H1 (cell line): ENCODE results near the gene C1orf50. TPM values are rescaled to one million over a fixed set of nuclear protein-coding genes. Genes with fewer than 3 reads are reported as not detected.

Experiments
- CTCF ChIA-PET: fragments of 300-600 bp; sonication (Branson Sonifier 250); formaldehyde crosslinking; loops from one replicate; lab custom pipeline; 2021; ENCODE audit not compliant: partially characterized antibody; lab: Charles Lee
- POLR2A ChIA-PET: fragments of 300-600 bp; sonication (Branson Sonifier 250); formaldehyde crosslinking; loops from one replicate; lab custom pipeline; 2021; ENCODE audit warnings: inconsistent platforms; ENCODE audit not compliant: partially characterized antibody; lab: Charles Lee
- DNase-seq, 2 experiments: peaks; one replicate each; pipeline versions ENCODE4 v3.0.0 to v3.0.0-alpha.2; 2010 to 2022; ENCODE audit warnings: low spot score in 2 of 2, low read depth in 1 of 2, mixed read lengths in 1 of 2
- FAIRE-seq: peaks from 2 replicates; lab custom pipeline; 2011; peaks lifted over from hg19 to GRCh38; lab: Jason Lieb, UNC
- H2AFZ ChIP-seq: 2 replicates; pipeline ENCODE4 v1.8.1; 2012; ENCODE audit warnings: low read length, inconsistent platforms
- H2AK5ac ChIP-seq: 2 replicates; pipeline ENCODE4 v1.6.1; 2013; ENCODE audit warnings: low read depth, low read length
- H2BK120ac ChIP-seq: replicated peaks from 2 replicates; pipeline ENCODE3; 2013; ENCODE audit warnings: low read depth, low read length, inconsistent platforms
- H2BK12ac ChIP-seq: 2 replicates; pipeline ENCODE4 v1.6.1; 2013; ENCODE audit warnings: low read depth, low read length
- H2BK15ac ChIP-seq: 2 replicates; pipeline ENCODE4 v1.6.1; 2013; ENCODE audit warnings: low read length
- H2BK20ac ChIP-seq: 2 replicates; pipeline ENCODE4 v1.6.1; 2013; ENCODE audit warnings: low read length
- H2BK5ac ChIP-seq: 2 replicates; pipeline ENCODE4 v1.6.1; 2013; ENCODE audit warnings: low read depth, low read length
- H3K14ac ChIP-seq: 2 replicates; pipeline ENCODE4 v1.6.1; 2013; ENCODE audit warnings: inconsistent platforms; ENCODE audit not compliant: insufficient read length
- H3K18ac ChIP-seq: 2 replicates; pipeline ENCODE4 v1.6.1; 2013; ENCODE audit warnings: low read length; ENCODE audit errors: extremely low read depth
- H3K23ac ChIP-seq: 2 replicates; pipeline ENCODE4 v1.6.1; 2013; ENCODE audit warnings: inconsistent platforms; ENCODE audit not compliant: insufficient read length
- H3K23me2 ChIP-seq: 2 replicates; pipeline ENCODE4 v1.6.1; 2013; ENCODE audit warnings: low read depth, low read length
- H3K27ac ChIP-seq: 2 replicates; pipeline ENCODE4 v1.6.1; 2011; ENCODE audit warnings: low read depth, low read length, inconsistent platforms
- H3K27me3 ChIP-seq, 4 experiments: replicated peaks in 1 of 4; 1 replicate in 1 of 4; 2 replicates in 3 of 4; pipeline versions ENCODE4 v1.6.1 to v1.8.1; 2011 to 2013; ENCODE audit warnings: low read length in 3 of 4, mild to moderate bottlenecking in 3 of 4, inconsistent platforms in 2 of 4, mixed read lengths in 2 of 4, moderate library complexity in 1 of 4; ENCODE audit not compliant: control insufficient read depth in 3 of 4, insufficient read depth in 3 of 4; ENCODE audit errors: extremely low read depth in 1 of 4
- H3K36me3 ChIP-seq, 4 experiments: 2 replicates each; pipeline versions ENCODE4 v1.6.1 to v1.8.1; 2011 to 2013; ENCODE audit warnings: mild to moderate bottlenecking in 4 of 4, low read length in 3 of 4, moderate library complexity in 2 of 4, control low read depth in 1 of 4, inconsistent platforms in 1 of 4; ENCODE audit not compliant: insufficient read depth in 4 of 4, control insufficient read depth in 2 of 4
- H3K4ac ChIP-seq: replicated peaks from 2 replicates; pipeline ENCODE3; 2013; ENCODE audit warnings: low read length, low read depth, mixed read lengths, inconsistent platforms; ENCODE audit not compliant: insufficient read length
- H3K4me1 ChIP-seq, 4 experiments: replicated peaks in 1 of 4; 1 replicate in 1 of 4; 2 replicates in 3 of 4; pipeline versions ENCODE4 v1.6.1 to v1.8.1; 2011 to 2013; ENCODE audit warnings: low read length in 3 of 4, inconsistent platforms in 2 of 4, mixed read lengths in 1 of 4; ENCODE audit not compliant: insufficient read depth in 4 of 4, control insufficient read depth in 3 of 4
- H3K4me2 ChIP-seq, 2 experiments: 2 replicates each; pipeline versions ENCODE4 v1.6.1 to v1.8.1; 2011 to 2013; ENCODE audit warnings: low read depth in 2 of 2, low read length in 2 of 2, control low read depth in 1 of 2, inconsistent platforms in 1 of 2, mild to moderate bottlenecking in 1 of 2; ENCODE audit not compliant: insufficient read depth in 1 of 2
- H3K4me3 ChIP-seq, 4 experiments: fragments of 200-600, 300-600 bp in 1 of 4; sonication (generic), shearing (Covaris generic), sonication (Bioruptor Twin) in 1 of 4; 2 replicates each; pipeline versions ENCODE4 v1.5.1 to v1.8.1; 2011 to 2016; ENCODE audit warnings: low read length in 4 of 4, low read depth in 3 of 4, control low read depth in 2 of 4, inconsistent platforms in 2 of 4, mild to moderate bottlenecking in 2 of 4, mixed read lengths in 1 of 4, moderate library complexity in 1 of 4; ENCODE audit not compliant: insufficient read depth in 2 of 4; ENCODE audit errors: extremely low read depth in 1 of 4
- H3K56ac ChIP-seq: replicated peaks from 2 replicates; pipeline ENCODE3; 2013; ENCODE audit warnings: low read depth, mild to moderate bottlenecking, mixed read lengths, low read length, inconsistent platforms; ENCODE audit not compliant: insufficient read length
- H3K79me1 ChIP-seq: 2 replicates; pipeline ENCODE4 v1.6.1; 2013; ENCODE audit warnings: low read depth, low read length, control low read depth
- H3K79me2 ChIP-seq, 2 experiments: 2 replicates each; pipeline versions ENCODE4 v1.6.1 to v1.8.1; 2012 to 2013; ENCODE audit warnings: low read length in 2 of 2, mild to moderate bottlenecking in 2 of 2, inconsistent platforms in 1 of 2; ENCODE audit not compliant: insufficient read depth in 2 of 2, control insufficient read depth in 1 of 2
- H3K9ac ChIP-seq, 4 experiments: replicated peaks in 1 of 4; 1 replicate in 1 of 4; 2 replicates in 3 of 4; pipeline versions ENCODE4 v1.6.1 to v1.8.1; 2011 to 2013; ENCODE audit warnings: low read depth in 3 of 4, low read length in 3 of 4, control low read depth in 2 of 4, mild to moderate bottlenecking in 2 of 4, moderate library complexity in 2 of 4, inconsistent platforms in 1 of 4; ENCODE audit errors: extremely low read depth in 1 of 4
- H3K9me3 ChIP-seq, 2 experiments: 2 replicates each; pipeline versions ENCODE4 v1.6.1 to v1.8.1; 2012 to 2013; ENCODE audit warnings: mild to moderate bottlenecking in 2 of 2, moderate library complexity in 2 of 2, control low read depth in 1 of 2, inconsistent platforms in 1 of 2, low read depth in 1 of 2, low read length in 1 of 2, mixed read lengths in 1 of 2; ENCODE audit not compliant: insufficient read depth in 2 of 2
- H4K20me1 ChIP-seq, 2 experiments: replicated peaks in 1 of 2; 2 replicates each; pipeline versions ENCODE3 to v1.8.1; 2011 to 2013; ENCODE audit warnings: inconsistent platforms in 2 of 2, low read length in 2 of 2, mild to moderate bottlenecking in 1 of 2; ENCODE audit not compliant: insufficient read depth in 2 of 2, control insufficient read depth in 1 of 2
- H4K5ac ChIP-seq: 2 replicates; pipeline ENCODE4 v1.6.1; 2013; ENCODE audit warnings: low read length, low read depth, mixed read lengths, inconsistent platforms; ENCODE audit not compliant: insufficient read length
- H4K8ac ChIP-seq: 2 replicates; pipeline ENCODE4 v1.8.0; 2013; ENCODE audit warnings: mild to moderate bottlenecking, moderate library complexity, low read length, inconsistent platforms; ENCODE audit not compliant: insufficient read depth; ENCODE audit errors: extremely low read depth
- H4K91ac ChIP-seq: replicated peaks from 2 replicates; pipeline ENCODE3; 2013; ENCODE audit warnings: low read length, mixed read lengths, inconsistent platforms; ENCODE audit not compliant: insufficient read length
- BRCA1 ChIP-seq: IDR thresholded peaks from 2 replicates; pipeline ENCODE4 v1.6.1; 2012; ENCODE audit warnings: low read depth, low read length, improper control_type of control experiment
- JUN ChIP-seq: IDR thresholded peaks from 2 replicates; pipeline ENCODE4 v1.6.1; 2011; ENCODE audit warnings: low read depth, mild to moderate bottlenecking, improper control_type of control experiment, low read length
- NANOG ChIP-seq: IDR thresholded peaks from 2 replicates; pipeline ENCODE4 v1.6.1; 2011; ENCODE audit warnings: low read length, low read depth, mild to moderate bottlenecking, inconsistent platforms; ENCODE audit not compliant: insufficient read depth, poor library complexity, severe bottlenecking
- POLR2A ChIP-seq, 2 experiments: IDR thresholded peaks; 1 replicate in 1 of 2; 2 replicates in 1 of 2; pipeline ENCODE4 v1.6.1; 2011; ENCODE audit warnings: low read depth in 2 of 2, low read length in 2 of 2, mild to moderate bottlenecking in 2 of 2; ENCODE audit errors: control extremely low read depth in 1 of 2
- TCF12 ChIP-seq: IDR thresholded peaks from 2 replicates; pipeline ENCODE4 v1.6.1; 2011; ENCODE audit warnings: low read depth, mild to moderate bottlenecking, low read length
- WGBS, 2 experiments: shearing (Covaris generic) in 1 of 2; methylation state at CpG; one replicate each; pipeline versions ENCODE4 v1.1.6 to v1.1.7; 2013 to 2015; ENCODE audit warnings: low lambda C conversion rate in 2 of 2, mixed read lengths in 2 of 2, inconsistent platforms in 1 of 2, low coverage in 1 of 2, missing lambda C conversion rate in 1 of 2; ENCODE audit not compliant: insufficient replicate concordance in 2 of 2, insufficient coverage in 1 of 2, insufficient read length in 1 of 2; ENCODE audit errors: extremely low coverage in 1 of 2, missing lambda C conversion rate in 1 of 2; 5-methylcytosine and 5-hydroxymethylcytosine counted together
- polyA plus RNA-seq, 7 experiments: library from polyadenylated mRNA; depleted of rRNA in 3 of 7; stranded (reverse) in 5 of 7; unstranded in 2 of 7; fragments of >200 nt in 5 of 7; fragments of 200-250 nt in 2 of 7; gene quantifications; 1 replicate in 5 of 7; 2 replicates in 1 of 7; 4 replicates in 1 of 7; pipeline versions ENCODE4 v1.2.1 to v1.2.3, GENCODE V29; 2011 to 2013; ENCODE audit warnings: missing spikeins in 2 of 7, mixed read lengths in 2 of 7
- total RNA-seq: library from RNA; stranded (reverse); fragmentation: NEBNext Ultra II Directional; extraction: Animal tissue kit (Norgen Biotek cat#: 25700); gene quantifications from 2 replicates; pipeline ENCODE4 v1.2.1, GENCODE V29; 2021

Gene C1orf50
- total and polyA plus RNA-seq, 2 of the 8 experiments (the other 6 are each of a cell fraction or from before 2014, with no cell fraction given): 3.2 to 7.1 TPM

- Histone ChIP-seq H2AK5ac (no peak overlapping the region), H3K56ac (no peak overlapping the region), H2BK15ac (no peak overlapping the region), H3K4ac (no peak overlapping the region), H3K9ac (no peak overlapping the region), H3K36me3 (peaks cover 3 to 28% (median 16%) of the 10 kb centered on the region in 4 experiments; a peak in 7 of 8 replicates), H4K20me1 (no peaks in the 10 kb centered on the region), H3K23ac (no peak overlapping the region), H2BK120ac (no peak overlapping the region), H3K27me3 (no peaks in the 10 kb centered on the region), H3K23me2 (no peaks in the 10 kb centered on the region), H2BK5ac (no peak overlapping the region), H3K4me2 (no peak overlapping the region), H4K5ac (no peak overlapping the region), H3K79me1 (no peaks in the 10 kb centered on the region), H3K27ac (no peak overlapping the region), H3K9me3 (no peaks in the 10 kb centered on the region), H3K14ac (no peak overlapping the region), H4K91ac (no peak overlapping the region), H3K4me3 (no peak overlapping the region), H2AFZ (no peak overlapping the region), H4K8ac (no peak overlapping the region), H3K4me1 (peaks cover 0 to 2% (median 0%) of the 10 kb centered on the region in 4 experiments; a peak in 1 of 7 replicates), H2BK20ac (no peak overlapping the region), H3K79me2 (no peaks in the 10 kb centered on the region), H3K18ac (no peak overlapping the region), H2BK12ac (no peak overlapping the region)
- POLR2A ChIA-PET: interaction anchor here (1.3 to 1.5 kb wide), 3 partner anchors 9 to 40 kb away, joined by 3 read pairs; partner anchors contain the start of gene CLDN19
- TF ChIP-seq TCF12: no peak
- no peak for TF ChIP-seq NANOG
- TF ChIP-seq BRCA1: no peak
- no peak for TF ChIP-seq POLR2A (IDR thresholded peaks at IDR 0.05; ENCODE audit: control extremely low read depth in 1 of 2, low read depth in 2 of 2, low read length in 2 of 2)
- no peak for TF ChIP-seq JUN
- 92% methylated on average over 1 of the region's 1 CpG; no CpG with 5 or more reads in 1 of the 2 experiments for WGBS, 2 experiments
- FAIRE-seq: no peak
- CTCF ChIA-PET: interaction anchor here (0.6 to 6.4 kb wide), 11 partner anchors 10 to 1492 kb away, joined by 3 to 83 read pairs (median 6); partner anchors contain the start of genes C1orf50 and P3H1
- no peak for DNase-seq
These were observed 13.1 kb downstream of the C1orf50 start for GRCh38 chr1:42780176-42780575.
